IMR-90 (cell line): ENCODE measurements around the gene GMEB1. TPM values are rescaled to one million over a fixed set of nuclear protein-coding genes. Genes with fewer than 3 reads are reported as not detected.
"Not testable (repeated sequence)": the region's sequence is repeated elsewhere in the genome, so short reads cannot be mapped to it uniquely, and the experiment has no call there.

ENCODE experiments used
- ATAC-seq: fragments of 200-7000 bp; cut with Tn5 transposase; 2 replicates; pipeline ENCODE4 v1.9.1; 2020; ENCODE audit warnings: low read depth, mild to moderate bottlenecking, moderate library complexity
- BruUV-seq: library from RNA; stranded (reverse); fragments of 400-500 nt; replicated peaks from 2 replicates; lab custom pipeline; 2021; lab: Mats Ljungman, UMichigan
- CTCF ChIA-PET: fragments of 300-600 bp; formaldehyde crosslinking; extraction: SDS; loops from one replicate; lab custom pipeline; 2021; ENCODE audit warnings: antibody characterized with exemption; lab: Yijun Ruan, JAX
- POLR2A ChIA-PET: fragments of 300-600 bp; sonication (Branson Sonifier 250); formaldehyde crosslinking; loops from one replicate; lab custom pipeline; 2022; ENCODE audit warnings: antibody characterized with exemption; ENCODE audit not compliant: unreplicated experiment; lab: Charles Lee
- DNase-seq: peaks from one replicate; pipeline ENCODE4 v3.0.0; 2013
- H2AFZ ChIP-seq: replicated peaks from 2 replicates; pipeline ENCODE3; 2013; ENCODE audit warnings: low read length, mild to moderate bottlenecking; ENCODE audit not compliant: poor library complexity
- H2AK5ac ChIP-seq: 2 replicates; pipeline ENCODE4 v1.6.1; 2013; ENCODE audit warnings: low read depth, low read length, inconsistent platforms
- H2AK9ac ChIP-seq: replicated peaks from 2 replicates; pipeline ENCODE3; 2013; ENCODE audit warnings: mild to moderate bottlenecking, low read depth, low read length, moderate library complexity; ENCODE audit not compliant: poor library complexity
- H2BK120ac ChIP-seq: 2 replicates; pipeline ENCODE4 v1.6.1; 2013; ENCODE audit warnings: low read depth, low read length, inconsistent platforms
- H2BK15ac ChIP-seq: 3 replicates; pipeline ENCODE4 v1.6.1; 2013; ENCODE audit warnings: low read depth, low read length, inconsistent platforms
- H2BK20ac ChIP-seq: 2 replicates; pipeline ENCODE4 v1.6.1; 2013; ENCODE audit warnings: low read depth, mild to moderate bottlenecking, inconsistent platforms, low read length, moderate library complexity
- H2BK5ac ChIP-seq: 2 replicates; pipeline ENCODE4 v1.6.1; 2013; ENCODE audit warnings: mild to moderate bottlenecking, low read depth, low read length, inconsistent platforms; ENCODE audit not compliant: poor library complexity, severe bottlenecking
- H3K14ac ChIP-seq: replicated peaks from 2 replicates; pipeline ENCODE4 v1.6.1; 2013; ENCODE audit warnings: low read depth, low read length, inconsistent platforms
- H3K18ac ChIP-seq: 2 replicates; pipeline ENCODE4 v1.6.1; 2013; ENCODE audit warnings: low read depth, low read length, control low read depth
- H3K23ac ChIP-seq: 2 replicates; pipeline ENCODE4 v1.6.1; 2013; ENCODE audit warnings: low read depth, low read length, inconsistent platforms
- H3K27ac ChIP-seq: 2 replicates; pipeline ENCODE4 v1.5.1; 2013; ENCODE audit warnings: mild to moderate bottlenecking, control low read depth, low read length; ENCODE audit not compliant: insufficient read depth
- H3K27me3 ChIP-seq: 2 replicates; pipeline ENCODE4 v1.6.1; 2013; ENCODE audit warnings: low read length; ENCODE audit not compliant: control insufficient read depth, insufficient read depth
- H3K36me3 ChIP-seq: 2 replicates; pipeline ENCODE4 v1.6.1; 2013; ENCODE audit warnings: low read length, mixed read lengths; ENCODE audit not compliant: control insufficient read depth, insufficient read depth
- H3K4ac ChIP-seq: 2 replicates; pipeline ENCODE4 v1.6.1; 2013; ENCODE audit warnings: low read depth, low read length, inconsistent platforms
- H3K4me1 ChIP-seq: 2 replicates; pipeline ENCODE4 v1.6.1; 2013; ENCODE audit warnings: low read length, mixed read lengths; ENCODE audit not compliant: control insufficient read depth, insufficient read depth
- H3K4me2 ChIP-seq: 2 replicates; pipeline ENCODE4 v1.6.1; 2013; ENCODE audit warnings: low read depth, mild to moderate bottlenecking, control low read depth, low read length, moderate library complexity
- H3K4me3 ChIP-seq: 2 replicates; pipeline ENCODE4 v1.5.1; 2013; ENCODE audit warnings: low read depth, mild to moderate bottlenecking, control low read depth, low read length, moderate library complexity; ENCODE audit not compliant: insufficient read depth
- H3K56ac ChIP-seq: 2 replicates; pipeline ENCODE4 v1.6.1; 2013; ENCODE audit warnings: low read length, inconsistent platforms; ENCODE audit not compliant: insufficient read depth; ENCODE audit errors: extremely low read depth
- H3K79me1 ChIP-seq, 2 experiments: 2 replicates each; pipeline ENCODE4 v1.6.1; 2013; ENCODE audit warnings: low read length in 2 of 2, inconsistent platforms in 1 of 2, low read depth in 1 of 2
- H3K9ac ChIP-seq: 2 replicates; pipeline ENCODE4 v1.6.1; 2013; ENCODE audit warnings: low read depth, low read length, control low read depth
- H3K9me1 ChIP-seq: 2 replicates; pipeline ENCODE4 v1.6.1; 2013; ENCODE audit warnings: low read length, inconsistent platforms; ENCODE audit not compliant: insufficient read depth
- H3K9me3 ChIP-seq: 2 replicates; pipeline ENCODE4 v1.6.1; 2013; ENCODE audit warnings: low read length; ENCODE audit not compliant: control insufficient read depth, insufficient read depth
- H4K20me1 ChIP-seq: 2 replicates; pipeline ENCODE4 v1.6.1; 2013; ENCODE audit warnings: low read length, inconsistent platforms; ENCODE audit not compliant: insufficient read depth
- H4K5ac ChIP-seq: 2 replicates; pipeline ENCODE4 v1.6.1; 2013; ENCODE audit warnings: mild to moderate bottlenecking, low read depth, low read length, control low read depth
- H4K8ac ChIP-seq, 2 experiments: 2 replicates each; pipeline ENCODE4 v1.6.1; 2013; ENCODE audit warnings: low read depth in 2 of 2, low read length in 2 of 2, control low read depth in 1 of 2, inconsistent platforms in 1 of 2
- H4K91ac ChIP-seq: 2 replicates; pipeline ENCODE4 v1.6.1; 2013; ENCODE audit warnings: low read depth, low read length, inconsistent platforms; ENCODE audit not compliant: insufficient read depth
- WGBS, 2 experiments: methylation state at CpG; one replicate each; pipeline versions ENCODE4 v1.1.5 to v1.1.7; 2013; ENCODE audit warnings: missing lambda C conversion rate in 2 of 2; ENCODE audit not compliant: insufficient read length in 1 of 2; ENCODE audit errors: extremely low coverage in 2 of 2; 5-methylcytosine and 5-hydroxymethylcytosine counted together
- dilution Hi-C: fragments of 300-500 bp; cut with HindIII; formaldehyde crosslinking; loops from one replicate; pipeline ENCODE4 v1.14.3; 2018; ENCODE audit warnings: low sequenced_read_pairs; ENCODE audit not compliant: unreplicated experiment
- in situ Hi-C: fragments of 300-500 bp; cut with MboI; formaldehyde crosslinking; loops from 3 replicates; pipeline ENCODE4 v1.14.3; 2019; ENCODE audit warnings: low sequenced_read_pairs, inconsistent platforms, mixed read lengths
- intact Hi-C: fragments of 100-400 bp; cut with micrococcal nuclease; formaldehyde crosslinking; loops from 2 replicates; pipeline ENCODE4 v1.10.0; 2022
- polyA plus RNA-seq, 3 experiments: library from polyadenylated mRNA; depleted of rRNA; stranded (reverse); fragments of >200 nt; gene quantifications; 2 replicates each; pipeline ENCODE4 v1.2.3, GENCODE V29; 2012; ENCODE audit warnings: low replicate concordance in 1 of 3
- total RNA-seq: library from RNA; depleted of rRNA; stranded (reverse); fragments of >200 nt; gene quantifications from 2 replicates; pipeline ENCODE4 v1.2.3, GENCODE V29; 2012

Gene GMEB1
- total and polyA plus RNA-seq, 2 of the 4 experiments (the other 2 are of a cell fraction) = 7.1 to 7.9 TPM

DNA sequence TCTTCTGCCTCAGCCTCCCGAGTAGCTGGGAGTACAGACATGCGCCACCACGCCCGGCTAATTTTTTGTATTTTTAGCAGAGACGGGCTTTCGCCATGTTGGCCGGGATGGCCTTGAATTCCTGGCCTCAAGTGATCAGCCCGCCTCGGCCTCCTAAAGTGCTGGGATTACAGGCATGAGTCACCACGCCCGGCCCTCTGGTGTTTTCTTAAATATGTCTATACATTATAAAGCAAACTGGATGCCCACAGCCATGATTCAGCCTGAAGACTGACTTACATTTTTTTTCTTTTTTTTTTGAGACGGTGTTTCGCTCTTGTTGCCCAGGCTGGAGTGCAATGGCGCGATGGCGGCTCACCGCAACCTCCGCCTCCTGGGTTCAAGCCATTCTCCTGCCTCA lies 53.3 kb downstream of the GMEB1 start:
- H3K36me3 ChIP-seq, H4K5ac ChIP-seq, H3K18ac ChIP-seq, H2BK5ac ChIP-seq, H3K4me3 ChIP-seq, H2AK9ac ChIP-seq, H2BK120ac ChIP-seq, H4K8ac ChIP-seq, dilution Hi-C loops, H2BK20ac ChIP-seq, POLR2A ChIA-PET, intact Hi-C loops, H3K4me2 ChIP-seq, H2AK5ac ChIP-seq, H3K14ac ChIP-seq, H3K23ac ChIP-seq, H2AFZ ChIP-seq, in situ Hi-C loops, H3K27me3 ChIP-seq, H3K4me1 ChIP-seq, H3K27ac ChIP-seq, H3K9ac ChIP-seq, BruUV-seq, ATAC-seq, H2BK15ac ChIP-seq, H3K9me1 ChIP-seq, H3K4ac ChIP-seq, H4K91ac ChIP-seq, H3K56ac ChIP-seq, H4K20me1 ChIP-seq, H3K9me3 ChIP-seq, CTCF ChIA-PET, H3K79me1 ChIP-seq: not testable (repeated sequence)
- DNase-seq = peak; percentile 15
- WGBS, 2 experiments = 100% methylated on average over 5 of the region's 18 CpGs; no CpG with 5 or more reads in 1 of the 2 experiments

DNA sequence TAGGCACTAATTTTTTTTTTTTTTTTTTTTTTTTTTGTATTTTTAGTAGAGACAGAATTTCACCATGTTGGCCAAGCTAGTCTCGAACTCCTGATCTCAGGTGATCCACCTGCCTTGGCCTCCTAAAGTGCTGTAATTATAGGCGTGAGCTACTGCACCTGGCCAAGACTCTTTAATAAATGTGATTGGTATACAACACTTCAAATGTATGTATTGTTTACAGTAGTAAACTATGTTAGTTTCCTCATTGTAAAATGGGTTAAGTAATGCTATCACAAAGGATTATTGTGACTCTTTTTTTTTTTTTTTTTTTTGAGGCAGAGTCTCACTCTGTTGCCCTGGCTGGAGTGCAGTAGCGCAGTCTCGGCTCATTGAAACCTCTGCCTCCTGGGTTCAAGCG lies 56.8 kb downstream of the GMEB1 start:
- dilution Hi-C loops, BruUV-seq, H3K4me3 ChIP-seq, H2AFZ ChIP-seq, CTCF ChIA-PET, H2BK120ac ChIP-seq, H3K14ac ChIP-seq, H3K4me1 ChIP-seq, H4K20me1 ChIP-seq, H3K9ac ChIP-seq, ATAC-seq, intact Hi-C loops, H3K4me2 ChIP-seq, H3K4ac ChIP-seq, H3K27ac ChIP-seq, H4K5ac ChIP-seq, DNase-seq, H2AK5ac ChIP-seq, H3K18ac ChIP-seq, POLR2A ChIA-PET, H3K36me3 ChIP-seq, H2AK9ac ChIP-seq, H3K27me3 ChIP-seq, H2BK20ac ChIP-seq, H3K9me3 ChIP-seq, H4K8ac ChIP-seq, H3K23ac ChIP-seq, H3K56ac ChIP-seq, H2BK5ac ChIP-seq, H3K9me1 ChIP-seq, H4K91ac ChIP-seq, H2BK15ac ChIP-seq, in situ Hi-C loops, H3K79me1 ChIP-seq: not testable (repeated sequence)
- no CpG with 5 or more reads among the region's 5 CpGs for WGBS, 2 experiments
